Skeletal muscle cell (primary cell): Measurements from ENCODE around the gene PTDSS2.
"Not testable (repeated sequence)": the region's sequence is repeated elsewhere in the genome, so short reads cannot be mapped to it uniquely, and the experiment has no call there.

Experiments used
- DNase-seq: peaks from one replicate; pipeline ENCODE4 v3.0.0-alpha.2; 2010; ENCODE audit warnings: low read depth
- H3K4me3 ChIP-seq: 2 replicates; pipeline ENCODE4 v1.5.1; 2011; ENCODE audit warnings: low read depth, mild to moderate bottlenecking, control low read depth, low read length, moderate library complexity

The PTDSS2 gene

DNA sequence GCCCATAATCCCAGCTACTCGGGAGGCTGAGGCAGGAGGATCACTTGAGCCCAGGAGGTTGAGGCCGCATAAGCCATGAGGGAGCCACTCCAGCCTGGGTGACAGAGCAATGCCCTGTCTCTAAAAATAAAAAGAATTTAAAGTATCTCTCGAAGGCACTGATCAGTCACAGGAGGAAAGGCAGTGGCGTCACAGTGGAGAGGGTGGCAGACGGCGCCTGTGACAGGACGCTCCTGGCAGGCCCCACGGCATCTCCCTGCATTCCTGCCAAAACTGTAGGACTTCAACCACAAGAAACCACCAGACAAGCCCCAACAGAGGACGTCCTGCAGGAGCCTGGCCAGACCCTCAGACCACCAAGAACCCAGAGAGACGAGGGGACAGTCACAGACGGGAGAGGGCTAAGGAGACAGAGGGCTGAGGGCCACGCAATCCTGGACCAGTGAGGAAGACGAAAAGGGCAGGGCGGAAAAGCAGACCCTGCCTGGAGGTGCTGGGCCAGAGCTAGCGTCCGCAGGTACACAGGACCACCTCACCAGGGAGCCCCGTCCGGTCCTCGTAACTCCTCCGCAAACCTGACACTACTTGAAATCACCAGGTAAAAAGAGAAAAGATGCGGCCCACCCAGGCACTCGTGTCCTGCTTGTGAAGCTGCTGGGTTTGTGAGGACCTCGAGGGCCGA is 51.1 kb downstream of the PTDSS2 start:
- no peak for DNase-seq
- H3K4me3 ChIP-seq = no peak overlapping the region

DNA sequence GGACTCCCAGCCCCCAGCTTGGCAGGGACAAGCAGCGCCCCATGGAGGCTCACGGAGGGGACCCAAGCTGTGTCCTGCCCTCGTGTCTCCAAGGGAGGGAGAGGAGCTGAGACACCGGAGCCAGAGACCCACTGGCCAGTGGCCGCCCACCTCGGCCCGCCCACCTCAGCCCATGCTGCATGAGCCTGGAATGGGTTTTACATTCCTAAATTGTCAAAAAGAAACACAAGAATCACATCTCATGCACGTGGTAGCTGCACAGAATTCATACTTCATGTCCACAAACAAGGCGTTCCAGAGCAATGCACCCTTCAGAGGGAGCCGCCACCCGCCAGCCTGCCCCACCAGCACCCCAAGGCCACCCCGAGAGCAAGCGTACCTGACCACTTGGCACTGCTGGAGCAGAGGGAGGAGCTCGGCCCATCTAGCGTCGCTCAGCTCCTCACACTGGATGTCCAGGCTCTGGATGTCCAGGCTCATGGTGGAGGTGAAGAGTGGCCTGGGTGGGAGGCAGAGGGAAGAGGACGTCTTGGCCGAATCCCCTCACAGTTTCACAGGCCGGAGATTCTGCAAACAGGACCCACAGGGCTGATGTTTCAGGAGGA is 51.7 kb downstream of the PTDSS2 start:
- no peak for DNase-seq
- no peak overlapping the region for H3K4me3 ChIP-seq

DNA sequence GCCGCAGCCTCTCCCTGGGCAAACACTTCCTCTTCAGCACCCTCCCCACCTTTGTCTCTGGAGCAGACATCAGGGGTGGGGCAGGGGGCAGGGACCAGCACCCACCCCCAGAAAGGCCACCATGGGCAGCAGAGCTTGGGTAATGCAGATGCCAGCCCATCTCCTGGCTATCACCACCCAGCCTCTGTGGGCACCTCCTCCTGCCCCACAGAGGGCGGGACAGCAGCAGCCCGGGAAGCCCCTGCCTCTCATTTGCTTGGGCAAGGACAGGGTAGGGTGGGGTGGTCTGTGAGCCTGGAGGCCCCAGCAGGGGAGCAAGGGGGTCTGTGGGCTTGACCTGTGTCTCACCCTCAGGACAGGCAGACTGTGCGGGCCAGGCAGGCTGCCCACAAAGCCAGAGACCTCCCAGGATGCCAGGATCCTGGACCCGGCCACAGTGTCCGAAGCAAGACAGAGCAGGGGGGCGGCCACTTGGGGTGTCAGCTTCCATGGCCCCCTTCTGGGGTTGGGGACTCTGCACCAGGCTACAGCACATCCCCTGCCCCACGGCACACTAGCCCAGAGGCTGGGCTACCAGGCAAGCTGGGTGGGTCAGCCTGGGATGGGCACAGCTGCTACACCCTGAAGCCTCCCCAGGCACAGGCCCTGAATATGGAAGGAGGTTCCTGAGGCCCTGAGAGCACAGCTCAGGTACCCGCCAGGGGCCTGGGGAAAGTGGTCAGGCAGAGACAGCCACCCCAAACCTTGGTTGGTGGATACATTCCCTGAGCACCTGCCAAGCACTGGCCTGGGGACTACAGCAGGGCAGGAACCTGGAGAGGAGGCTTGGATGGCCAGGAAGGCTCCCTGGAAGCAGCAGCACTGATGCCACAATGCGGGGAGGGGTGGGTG is 52.5 kb downstream of the PTDSS2 start:
- no peak for DNase-seq
- no peak overlapping the region for H3K4me3 ChIP-seq

DNA sequence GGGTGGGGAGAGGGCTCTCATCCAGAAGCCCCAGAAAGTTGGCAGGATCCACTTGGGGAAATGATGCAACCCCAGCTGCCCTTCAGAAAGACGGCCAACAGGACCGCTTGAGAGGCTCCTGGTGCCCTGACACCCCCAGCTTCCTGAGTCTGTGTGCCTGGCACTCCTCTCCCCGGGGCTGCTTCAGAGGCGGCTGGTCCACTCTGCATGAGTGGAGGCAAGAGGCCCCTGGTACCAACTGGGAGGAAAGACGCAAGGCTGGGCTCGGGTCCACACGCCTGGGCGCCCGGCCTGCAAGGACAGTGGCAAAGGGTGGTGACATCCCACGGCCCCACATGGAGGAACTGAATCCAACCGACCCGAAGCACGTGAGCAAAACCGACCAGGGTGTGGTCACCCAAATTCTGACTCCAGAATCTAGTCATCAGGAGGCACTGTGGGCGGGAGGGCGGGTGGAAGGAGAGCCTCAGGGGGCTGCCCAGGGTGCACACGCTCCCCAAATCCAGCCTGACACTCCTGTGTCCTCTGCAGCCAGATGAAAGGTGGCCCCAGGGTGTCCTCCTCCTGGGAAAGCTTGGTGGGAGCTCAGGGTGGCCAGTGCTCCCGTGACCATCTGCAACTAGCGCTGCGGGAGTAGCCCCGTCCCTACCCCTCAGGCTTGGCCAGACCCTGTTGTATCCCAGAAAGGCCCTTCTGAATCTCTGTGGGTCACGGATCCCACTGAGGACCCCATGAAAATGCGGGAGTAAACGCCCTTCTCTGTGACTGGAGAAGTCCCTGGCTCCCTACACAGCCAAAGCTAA is 53.3 kb downstream of the PTDSS2 start:
- H3K4me3 ChIP-seq = peak overlapping the region; percentile 58
- DNase-seq = no peak

DNA sequence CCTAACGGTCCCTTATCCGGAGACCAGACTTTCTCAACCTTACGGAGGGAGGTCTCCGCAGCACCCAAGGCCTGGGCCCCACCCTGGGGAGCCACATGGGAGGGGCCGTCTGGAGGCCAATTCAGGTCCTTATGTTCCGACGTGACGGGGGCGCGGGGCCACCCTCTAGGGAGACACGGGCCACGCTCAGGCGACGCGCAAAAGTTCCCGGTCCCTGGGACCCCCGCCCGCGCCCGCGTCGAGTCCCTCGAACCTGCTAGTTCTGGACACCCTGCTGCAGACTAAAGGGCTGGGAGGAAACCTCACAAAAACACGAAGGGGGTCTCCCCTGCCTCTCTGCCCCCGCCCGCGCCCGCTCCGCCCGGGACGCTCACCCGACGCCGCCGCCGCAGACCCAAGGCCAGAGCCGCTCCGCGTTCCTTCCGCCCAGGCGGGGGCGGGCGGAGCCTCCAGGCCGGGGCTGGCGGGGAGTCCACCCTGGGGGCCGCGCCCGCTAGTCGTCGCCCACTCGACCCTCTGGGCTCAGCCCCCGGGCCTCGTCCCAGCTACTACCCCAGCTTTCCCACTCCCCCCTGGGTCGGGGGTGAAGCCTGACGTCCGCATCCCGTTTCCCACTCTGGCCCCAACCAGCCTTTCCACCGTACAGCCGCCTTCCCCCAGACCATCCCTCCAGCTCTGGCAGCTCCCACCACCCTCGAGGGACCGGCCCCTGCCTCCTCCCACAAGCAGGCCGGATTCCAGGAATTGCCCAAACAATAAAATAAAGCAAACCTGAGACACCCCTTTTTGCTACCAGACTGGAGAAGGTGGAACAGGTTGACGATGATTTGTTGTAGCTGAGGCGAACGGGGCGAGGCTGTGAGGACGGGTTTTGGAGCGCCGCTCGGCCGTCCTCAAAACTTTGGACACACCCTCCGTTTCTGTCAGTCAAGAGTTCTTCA is 54.2 kb downstream of the PTDSS2 start:
- peak overlapping the region; percentile 58 for H3K4me3 ChIP-seq
- DNase-seq = no peak

DNA sequence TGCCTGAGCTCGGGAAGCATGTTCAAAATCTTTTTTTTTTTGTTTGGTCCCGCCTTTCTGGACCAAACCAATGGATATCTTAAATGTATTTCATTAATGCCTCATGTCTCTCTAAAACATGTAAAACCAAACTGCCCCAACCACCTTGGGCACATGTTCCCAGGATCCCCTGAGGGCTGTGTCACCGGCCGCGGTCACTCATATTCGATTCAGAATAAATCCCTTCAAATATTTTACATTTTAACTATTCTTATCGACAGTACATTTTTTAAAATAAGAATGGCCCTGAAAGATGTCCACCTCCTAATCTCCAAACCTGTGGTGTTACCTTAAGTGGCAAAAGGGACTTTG is 54.9 kb downstream of the PTDSS2 start:
- H3K4me3 ChIP-seq = peak overlapping the region; percentile 79
- DNase-seq = no peak

DNA sequence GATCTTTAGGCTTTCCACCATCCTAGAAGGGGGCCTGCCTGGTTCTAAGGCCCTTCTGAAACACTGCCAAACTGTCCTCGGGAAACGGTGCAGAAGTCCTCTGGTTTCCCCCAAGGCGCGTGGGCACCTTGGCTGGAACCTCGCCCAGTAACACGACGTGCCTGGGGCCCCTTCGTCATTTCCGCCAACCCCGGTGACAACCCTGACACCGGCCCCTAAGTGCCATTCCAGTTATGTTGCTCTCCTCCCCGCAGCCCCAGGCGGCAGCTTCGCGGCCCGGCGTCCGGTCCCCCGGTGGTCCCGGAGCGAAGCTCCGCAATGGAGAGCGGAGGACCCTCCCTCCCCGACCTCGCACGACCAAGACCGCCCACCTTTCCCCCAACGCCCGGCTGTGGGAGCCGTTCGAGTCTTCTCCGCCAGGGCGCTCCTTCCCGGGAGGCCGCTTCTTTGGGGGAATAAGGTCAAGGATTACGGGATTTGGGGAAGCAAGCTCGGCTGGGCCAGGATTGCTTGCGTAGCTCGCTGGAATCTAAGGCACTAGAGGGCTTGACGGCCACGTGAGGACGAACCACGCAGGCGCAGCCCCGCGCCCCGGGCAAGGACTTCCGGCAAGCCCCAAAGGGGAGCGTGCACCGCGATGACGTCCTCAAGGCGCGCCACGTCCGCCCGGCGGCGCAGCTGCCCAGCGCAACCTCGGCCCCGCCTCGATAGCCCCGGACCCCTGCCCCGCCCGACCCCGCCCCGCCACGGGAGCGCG is 56.3 kb downstream of the PTDSS2 start:
- peak; percentile 93 for DNase-seq
- peak overlapping the region; percentile 79 for H3K4me3 ChIP-seq

DNA sequence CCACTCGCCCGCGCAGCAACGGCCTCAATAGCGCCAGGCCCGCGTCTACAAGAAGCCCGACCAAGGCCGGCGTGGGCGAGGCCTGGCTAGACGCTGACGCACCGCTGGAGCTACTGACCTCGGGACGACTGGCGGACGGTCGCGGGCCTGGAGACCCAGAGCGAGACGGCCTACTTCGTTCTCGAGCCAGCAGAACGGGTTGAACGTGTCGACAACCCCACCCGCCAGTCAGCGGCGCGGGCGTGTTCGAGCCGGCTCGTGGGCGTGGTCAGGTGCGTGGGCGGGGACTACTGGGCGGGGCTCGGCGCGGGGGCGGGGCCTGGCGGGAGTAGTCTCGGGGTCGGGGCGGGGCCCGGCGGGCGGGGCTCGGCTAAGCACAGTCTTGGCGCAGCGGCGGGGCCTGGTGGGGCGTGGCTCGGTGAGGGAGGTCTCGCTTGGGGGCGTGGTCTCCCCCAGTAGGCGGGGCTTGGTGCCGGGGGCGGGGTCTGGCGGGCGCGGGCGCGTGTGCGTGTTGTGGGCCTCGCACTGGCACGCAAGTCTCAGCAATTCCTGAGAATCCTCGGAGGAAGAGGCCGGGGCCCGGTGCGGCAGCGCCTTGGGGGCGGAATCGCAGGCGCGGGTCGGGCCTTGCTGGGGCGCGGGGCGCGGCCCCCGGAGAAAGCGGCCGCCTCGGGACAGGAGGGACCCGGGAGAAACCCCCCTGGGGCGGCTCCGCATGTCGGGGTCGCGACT is 57.1 kb downstream of the PTDSS2 start, which contains the start of gene RNH1:
Gene RNH1, minus strand, starts transcription at position 248 of the 732 bp plus-strand sequence. CDS start 5,080 bp downstream, outside the sequence.
- peak; percentile 80 for DNase-seq
- H3K4me3 ChIP-seq = peak within 1 kb of the TSS; percentile 79

DNA sequence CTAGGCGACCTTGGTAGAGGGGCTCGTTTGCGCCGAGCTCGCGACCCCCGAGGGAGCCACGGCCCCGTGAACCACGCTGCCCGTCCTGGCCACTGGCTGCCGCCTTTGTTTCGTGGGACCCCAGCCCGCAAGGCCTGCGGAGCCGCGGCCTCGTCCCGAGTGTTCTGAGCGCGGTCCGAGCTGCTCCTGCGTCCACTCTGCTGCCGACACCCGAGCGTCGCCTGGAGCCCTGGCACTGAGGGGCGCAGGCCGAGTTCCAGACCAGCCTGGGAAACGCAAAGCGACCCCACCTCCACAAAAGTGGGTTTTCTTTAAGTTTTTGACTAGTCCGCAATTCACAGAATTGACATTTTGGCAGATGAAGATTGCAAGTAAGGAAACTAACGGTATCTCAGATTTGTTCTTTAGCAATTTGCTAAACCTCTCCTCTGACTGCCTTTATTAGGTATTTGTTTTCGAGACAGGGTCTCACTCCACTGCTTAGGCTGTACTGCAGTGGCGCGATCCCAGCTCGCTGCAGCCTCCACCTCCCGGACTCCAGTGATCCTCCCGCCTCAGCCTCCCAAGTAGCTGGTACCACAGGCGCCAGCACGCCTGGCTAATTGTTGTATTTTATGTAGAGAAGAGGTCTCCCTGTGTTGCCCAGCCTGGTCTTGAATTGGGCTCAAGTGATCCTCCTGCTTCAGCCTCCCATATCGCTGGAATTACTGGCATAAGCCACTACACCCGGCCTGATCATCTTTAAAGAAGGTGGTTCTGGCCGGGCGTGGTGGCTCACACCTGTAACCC is 57.8 kb downstream of the PTDSS2 start:
- no peak for DNase-seq
- peak overlapping the region; percentile 79 for H3K4me3 ChIP-seq

DNA sequence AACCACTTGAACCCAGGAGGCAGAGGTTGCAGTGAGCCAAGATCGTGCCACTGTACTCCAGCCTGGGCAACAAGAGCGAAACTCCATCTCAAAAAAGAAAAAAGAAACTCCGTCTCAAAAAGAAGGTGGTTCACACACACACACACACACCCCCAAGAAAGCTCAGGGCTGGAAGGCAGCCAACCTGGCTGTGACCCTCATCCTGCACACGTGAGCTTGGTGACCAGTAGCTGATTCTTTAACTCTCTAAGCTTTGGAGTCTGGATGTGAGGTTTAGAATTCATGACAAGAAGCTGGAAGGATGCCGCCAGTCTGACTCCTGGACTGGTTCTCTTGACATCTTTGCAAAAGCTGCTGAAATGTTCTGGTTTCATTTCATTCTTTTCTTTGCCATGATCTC is 58.9 kb downstream of the PTDSS2 start:
- no peak for DNase-seq
- H3K4me3 ChIP-seq = no peak overlapping the region

DNA sequence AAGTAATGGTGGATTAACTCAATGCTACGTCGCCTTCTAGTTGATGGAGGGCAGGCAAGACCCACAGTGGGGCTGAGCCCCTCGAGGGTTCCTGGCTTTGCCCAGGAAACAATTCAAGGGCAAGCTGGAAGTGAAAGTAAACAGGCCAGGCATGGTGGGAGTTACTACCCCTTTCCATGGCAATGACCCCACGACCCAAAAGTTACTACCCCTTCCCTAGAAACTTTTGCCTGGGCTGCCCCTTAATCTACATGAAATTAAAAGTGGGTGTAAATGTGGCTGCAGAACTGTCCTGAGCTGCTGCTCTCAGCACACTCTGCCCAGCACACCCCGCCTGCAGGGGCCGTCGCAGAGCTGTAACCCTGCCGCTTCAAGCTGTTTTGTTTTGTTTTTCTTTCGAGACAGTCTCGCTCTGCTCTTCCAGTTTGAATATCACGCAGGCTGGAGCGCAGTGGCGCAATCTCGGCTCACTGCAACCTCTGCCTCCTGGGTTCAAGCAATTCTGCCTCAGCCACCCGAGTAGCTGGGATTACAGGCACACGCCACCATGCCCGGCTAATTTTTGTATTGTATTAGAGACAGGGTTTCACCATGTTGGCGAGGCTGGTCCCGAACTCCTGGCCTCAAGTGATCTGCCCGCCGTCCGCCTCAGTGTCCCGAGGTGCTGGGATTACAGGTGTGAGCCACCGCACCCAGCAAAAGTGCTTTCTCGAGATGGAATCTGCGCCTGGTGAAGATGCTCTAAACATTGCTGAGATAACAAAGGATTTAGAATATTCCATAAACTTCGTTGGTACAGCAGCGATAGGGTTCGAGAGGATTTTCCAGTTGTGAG is 62.9 kb downstream of the PTDSS2 start:
- no peak for DNase-seq
- no peak overlapping the region for H3K4me3 ChIP-seq

DNA sequence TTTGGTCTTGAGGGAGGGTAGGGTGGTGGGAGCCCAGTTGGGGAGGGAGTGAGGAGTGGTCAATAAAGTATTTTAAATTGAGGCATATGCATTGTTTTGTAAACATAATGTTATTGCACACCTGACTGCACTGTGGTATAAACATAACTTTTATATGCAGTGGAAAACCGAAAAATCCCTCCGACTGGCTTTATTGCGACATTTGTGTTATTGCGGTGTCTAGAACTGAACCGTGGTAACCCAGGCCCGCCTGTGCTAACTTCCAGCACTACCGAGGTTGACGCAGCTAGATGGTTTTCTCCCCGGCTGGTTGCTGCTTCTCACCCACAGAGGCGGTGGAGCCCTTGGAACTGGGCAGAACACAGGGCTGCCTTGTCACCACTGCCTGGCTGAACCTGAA is 64.5 kb downstream of the PTDSS2 start:
- no peak overlapping the region for H3K4me3 ChIP-seq
- DNase-seq = no peak

DNA sequence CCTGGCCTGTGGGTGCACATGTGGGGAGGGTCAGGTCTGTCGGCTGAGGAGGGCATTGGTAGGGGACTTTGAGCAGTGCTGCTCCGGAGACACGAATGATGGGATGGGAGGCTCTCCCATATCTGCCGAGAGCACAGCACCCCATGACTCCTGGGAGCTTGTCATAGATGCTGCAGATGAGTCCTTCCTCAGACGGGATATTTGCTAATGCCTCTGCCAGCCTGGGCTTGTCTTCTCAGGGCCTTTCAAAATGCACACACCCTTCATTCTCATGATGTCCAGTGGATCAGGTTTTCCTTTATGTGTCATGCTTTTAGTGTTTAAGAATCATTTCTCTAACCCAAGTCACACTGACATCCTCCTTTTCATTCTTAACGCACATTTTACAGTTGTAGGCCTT is 65.1 kb downstream of the PTDSS2 start:
- no peak for DNase-seq
- H3K4me3 ChIP-seq = no peak overlapping the region

DNA sequence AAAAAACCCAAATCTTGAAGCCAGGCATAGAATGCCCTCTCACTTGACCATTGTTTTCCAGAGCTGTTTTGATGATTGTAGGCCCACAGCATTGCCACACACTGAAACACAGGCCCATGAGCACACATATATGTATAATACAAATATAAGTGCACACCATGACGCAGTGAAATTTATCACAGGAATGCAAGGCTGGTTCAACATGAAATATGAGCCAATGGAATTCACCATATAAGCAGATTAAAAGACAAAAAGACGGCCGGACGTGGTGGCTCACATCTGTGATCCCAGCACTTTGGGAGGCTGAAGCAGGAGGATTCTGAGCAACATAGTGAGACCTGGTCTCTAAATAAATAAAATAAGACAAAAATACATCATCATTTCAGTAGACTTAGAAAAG is 66.3 kb downstream of the PTDSS2 start:
- H3K4me3 ChIP-seq = no peak overlapping the region
- no peak for DNase-seq

DNA sequence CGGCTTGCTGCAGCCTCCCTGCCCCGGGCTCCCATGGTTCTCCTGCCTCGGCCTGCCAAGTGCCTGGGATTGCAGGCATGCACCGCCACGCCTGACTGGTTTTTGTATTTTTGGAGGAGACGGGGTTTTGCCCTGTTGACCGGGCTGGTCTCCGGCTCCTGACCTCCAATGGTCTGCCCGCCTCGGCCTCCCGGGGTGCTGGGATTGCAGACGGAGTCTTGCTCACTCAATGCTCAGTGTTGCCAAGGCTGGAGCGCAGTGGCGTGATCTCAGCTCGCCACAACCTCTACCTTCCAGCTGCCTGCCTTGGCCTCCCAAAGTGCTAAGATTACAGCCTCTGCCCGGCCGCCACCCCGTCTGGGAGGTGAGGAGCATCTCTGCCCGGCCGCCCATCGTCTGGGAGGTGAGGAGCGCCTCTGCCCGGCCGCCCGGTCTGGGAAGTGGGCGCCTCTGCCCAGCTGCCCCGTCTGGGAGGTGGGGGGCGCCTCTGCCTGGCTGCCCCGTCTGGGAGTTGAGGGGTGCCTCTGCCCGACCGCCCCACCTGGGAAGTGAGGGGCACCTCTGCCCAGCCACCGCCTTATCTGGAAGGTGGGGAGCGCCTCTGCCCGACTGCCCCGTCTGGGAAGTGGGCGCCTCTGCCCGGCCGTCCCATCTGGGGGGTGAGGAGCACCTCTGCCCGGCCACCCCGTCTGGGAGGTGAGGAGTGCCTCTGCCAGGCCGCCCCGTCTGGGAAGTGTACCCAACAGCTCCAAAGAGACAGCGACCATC is 67.0 kb downstream of the PTDSS2 start:
- DNase-seq, H3K4me3 ChIP-seq: not testable (repeated sequence)
